Measurements from ENCODE around the gene PIGP. TPM values are rescaled to one million over a fixed set of nuclear protein-coding genes. Genes with fewer than 3 reads are reported as not detected.
A peak's percentile ranks its signal among the peaks of the same experiment; 100 is the strongest.
"Not testable (repeated sequence)": the region's sequence is repeated elsewhere in the genome, so short reads cannot be mapped to it uniquely, and the experiment has no call there.

PIGP gene
- 10 to 100 TPM; 18.3 to 25.1 TPM for total RNA-seq
- long read RNA-seq, full-length matches to known transcripts: 8 of 11 reads
- long read RNA-seq, partial matches to known transcripts: 1 of 11 reads
- long read RNA-seq, other reads (novel, unspliced or antisense): 2 of 11 reads

DNA sequence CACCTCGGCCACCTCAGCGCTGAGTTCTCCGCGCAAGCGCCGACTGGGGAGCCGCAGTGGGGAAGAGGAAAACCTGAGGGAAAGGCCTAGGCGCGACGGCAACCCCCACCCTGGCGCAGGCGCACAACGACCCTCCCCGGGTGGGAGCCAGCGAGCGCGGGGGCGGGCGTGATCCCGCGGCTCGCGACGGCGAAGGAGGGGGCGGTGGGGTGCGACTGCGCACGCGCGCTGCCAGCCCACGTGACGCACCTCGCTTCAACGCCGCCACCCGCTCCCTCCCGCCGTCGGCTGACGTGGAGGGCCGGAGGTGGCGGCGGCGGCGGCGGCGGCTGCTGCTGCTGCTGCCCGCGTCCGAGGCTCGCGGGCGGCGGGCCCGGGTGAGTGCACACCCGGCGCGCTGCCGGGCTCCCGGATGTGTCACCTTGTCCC lies at the start of gene PIGP, which contains the start of gene TTC3:
Gene PIGP, minus strand, starts transcription at position 84 of the 429 bp plus-strand sequence. CDS start 556 bp downstream, outside the sequence.
Gene TTC3, plus strand, starts transcription at position 267 of the 429 bp plus-strand sequence. CDS start 14,004 bp downstream, outside the sequence.
- ATAC-seq (peak; percentile 81), DNase-seq (peak; percentile 92 to 93)
- intact Hi-C loops (cut with DNase I, micrococcal nuclease): loop anchor here in 1 of 2 donors (10.0 kb wide), 1 partner anchor 88 kb away; no protein-coding TSS in a partner anchor

- intact Hi-C loops (cut with DNase I, micrococcal nuclease): no loop called here
- no peak for ATAC-seq
- no peak for DNase-seq
These were observed 46.7 kb upstream of the PIGP start for GRCh38 chr21:37119421-37120218.

GRCh38 chr21:37118187-37118826 lies 45.4 kb upstream of the PIGP start:
- no peak for ATAC-seq
- intact Hi-C loops (cut with DNase I, micrococcal nuclease): no loop called here
- no peak for DNase-seq

DNA sequence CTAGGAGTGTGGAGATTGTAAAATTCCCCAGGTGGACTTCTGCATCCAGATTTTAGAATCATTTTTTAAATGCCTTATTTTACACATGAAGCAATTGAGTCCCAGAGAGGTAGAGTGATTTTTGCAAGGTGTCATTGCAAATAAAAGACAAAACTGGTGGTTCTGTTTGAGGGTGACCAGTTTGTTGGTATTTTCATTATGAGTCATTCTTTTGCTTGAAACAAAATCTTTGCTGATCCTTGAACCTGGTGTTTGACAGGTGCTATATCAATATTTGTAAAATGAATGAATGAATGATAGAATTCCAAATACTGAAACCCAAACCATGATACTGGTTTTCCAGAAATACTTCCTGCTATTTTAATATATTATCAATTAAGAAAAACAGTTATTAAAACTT lies 44.3 kb upstream of the PIGP start:
- intact Hi-C loops (cut with DNase I, micrococcal nuclease): no loop called here
- ATAC-seq (no peak), DNase-seq (no peak)

- intact Hi-C loops (cut with DNase I, micrococcal nuclease); DNase-seq; ATAC-seq: not testable (repeated sequence)
These were observed 43.6 kb upstream of the PIGP start for GRCh38 chr21:37116459-37116858.

- DNase-seq; ATAC-seq; intact Hi-C loops (cut with DNase I, micrococcal nuclease): not testable (repeated sequence)
These were observed 41.4 kb upstream of the PIGP start for GRCh38 chr21:37114301-37114700.

DNA sequence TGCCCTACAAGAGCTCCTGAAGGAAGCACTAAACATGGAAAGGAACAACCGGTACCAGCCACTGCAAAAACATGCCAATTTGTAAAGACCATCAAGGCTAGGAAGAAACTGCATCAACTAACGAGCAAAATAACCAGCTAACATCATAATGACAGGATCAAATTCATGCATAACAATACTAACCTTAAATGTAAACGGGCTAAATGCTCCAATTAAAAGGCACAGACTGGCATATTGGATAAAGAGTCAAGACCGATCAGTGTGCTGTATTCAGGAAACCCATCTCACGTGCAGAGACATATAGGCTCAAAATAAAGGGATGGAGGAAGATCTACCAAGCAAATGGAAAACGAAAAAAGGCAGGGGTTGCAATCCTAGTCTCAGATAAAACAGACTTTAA lies 38.2 kb upstream of the PIGP start:
- intact Hi-C loops (cut with DNase I, micrococcal nuclease); ATAC-seq; DNase-seq: not testable (repeated sequence)

GRCh38 chr21:37106998-37107397 lies 34.1 kb upstream of the PIGP start:
- intact Hi-C loops (cut with DNase I, micrococcal nuclease): no loop called here
- ATAC-seq (no peak), DNase-seq (no peak)

- DNase-seq; ATAC-seq; intact Hi-C loops (cut with DNase I, micrococcal nuclease): not testable (repeated sequence)
These were observed 29.9 kb upstream of the PIGP start for GRCh38 chr21:37102746-37103145.

DNA sequence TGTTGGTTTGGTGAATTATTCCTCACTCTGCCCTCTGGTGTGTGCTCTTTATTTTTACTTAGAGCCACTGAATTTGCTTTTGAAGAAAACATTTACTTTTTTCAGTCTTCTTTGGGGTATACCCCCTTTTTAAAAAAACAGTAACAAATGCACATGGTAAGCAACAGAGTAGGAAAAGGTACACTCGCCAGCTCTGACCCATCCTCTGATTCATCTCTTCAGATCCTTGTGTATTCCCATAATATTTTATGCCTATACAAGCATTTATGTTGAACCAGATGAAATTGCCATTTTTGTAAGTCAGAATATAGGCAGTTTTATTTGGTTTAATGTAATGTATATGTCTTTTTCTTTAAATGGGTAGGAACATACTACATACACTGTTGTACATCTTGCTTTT lies 28.5 kb upstream of the PIGP start:
- no peak for ATAC-seq
- intact Hi-C loops (cut with DNase I, micrococcal nuclease): no loop called here
- no peak for DNase-seq

- ATAC-seq (no peak), DNase-seq (no peak)
- intact Hi-C loops (cut with DNase I, micrococcal nuclease): no loop called here
These were observed 27.4 kb upstream of the PIGP start for GRCh38 chr21:37100316-37100715.

DNA sequence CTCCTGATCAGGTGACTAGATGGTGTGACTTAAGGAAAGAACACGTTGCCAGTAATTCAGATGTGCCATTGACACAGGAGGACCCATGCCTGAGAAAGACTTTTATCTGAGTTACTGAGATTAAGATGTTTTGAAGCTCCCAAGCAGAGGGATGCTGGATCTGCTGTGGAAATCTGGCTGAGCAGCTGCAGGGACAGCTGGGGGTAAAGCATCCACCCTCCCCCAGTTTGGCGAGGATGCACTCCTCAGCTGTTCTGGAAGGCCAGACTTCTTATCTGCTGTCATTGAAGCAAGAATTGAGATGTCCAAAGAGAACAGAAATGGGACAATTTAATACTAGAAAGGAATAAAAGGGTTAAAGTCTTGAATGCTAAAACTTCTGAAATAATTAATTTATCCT lies 25.9 kb upstream of the PIGP start:
- ATAC-seq (no peak), DNase-seq (no peak)

GRCh38 chr21:37095821-37096220 lies 22.9 kb upstream of the PIGP start:
- ATAC-seq (no peak), DNase-seq (no peak)
- intact Hi-C loops (cut with DNase I, micrococcal nuclease): no loop called here

More for the DNA sequence above, 25.9 kb upstream of the PIGP start:
- intact Hi-C loops (cut with DNase I, micrococcal nuclease): no loop called here

DNA sequence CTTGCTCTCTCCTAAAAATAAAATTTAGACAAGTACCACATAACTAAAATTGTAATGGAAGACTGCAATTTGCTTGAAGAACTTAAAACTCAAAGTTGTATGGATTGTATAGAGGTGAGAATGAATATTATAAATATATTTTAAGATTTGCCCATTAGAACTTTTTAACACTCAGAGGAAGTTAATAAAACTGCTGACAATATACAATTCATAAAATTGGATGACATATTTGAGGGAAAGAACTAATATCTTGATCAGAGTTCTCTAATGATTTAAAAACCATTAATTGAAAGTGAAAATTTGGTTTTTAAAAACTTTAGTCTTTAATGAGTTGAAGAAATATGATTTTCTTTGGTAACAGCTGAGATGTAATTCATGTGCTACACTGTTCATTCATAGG lies 21.1 kb upstream of the PIGP start:
- intact Hi-C loops (cut with DNase I, micrococcal nuclease): no loop called here
- ATAC-seq (no peak), DNase-seq (no peak)

- intact Hi-C loops (cut with DNase I, micrococcal nuclease): no loop called here
- ATAC-seq: no peak
- DNase-seq: no peak
These were observed 15.4 kb upstream of the PIGP start for GRCh38 chr21:37088186-37088735.

- DNase-seq (no peak), ATAC-seq (peak; percentile 81)
- intact Hi-C loops (cut with DNase I, micrococcal nuclease): no loop called here
These were observed 14.3 kb upstream of the PIGP start for GRCh38 chr21:37087188-37087587.

DNA sequence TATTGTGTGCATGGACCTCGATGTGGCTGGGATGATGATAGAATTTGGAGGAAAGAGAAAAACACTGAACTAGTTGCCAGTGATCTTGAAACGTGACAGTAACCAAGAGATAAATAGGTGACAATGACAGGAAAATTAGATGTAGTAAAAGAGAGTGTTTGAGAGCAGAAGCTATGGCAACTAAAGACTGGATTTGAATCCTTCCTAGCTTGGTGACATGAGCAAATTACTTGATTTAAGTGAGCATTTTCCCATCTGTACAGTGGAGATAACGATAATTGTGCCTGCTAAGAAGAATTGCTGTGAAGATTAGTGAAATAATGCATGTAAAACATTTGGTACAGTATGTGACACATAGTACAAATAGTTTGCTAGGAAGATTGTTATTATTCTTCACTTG lies 12.9 kb upstream of the PIGP start:
- no peak for DNase-seq
- ATAC-seq: no peak
- intact Hi-C loops (cut with DNase I, micrococcal nuclease): no loop called here

DNA sequence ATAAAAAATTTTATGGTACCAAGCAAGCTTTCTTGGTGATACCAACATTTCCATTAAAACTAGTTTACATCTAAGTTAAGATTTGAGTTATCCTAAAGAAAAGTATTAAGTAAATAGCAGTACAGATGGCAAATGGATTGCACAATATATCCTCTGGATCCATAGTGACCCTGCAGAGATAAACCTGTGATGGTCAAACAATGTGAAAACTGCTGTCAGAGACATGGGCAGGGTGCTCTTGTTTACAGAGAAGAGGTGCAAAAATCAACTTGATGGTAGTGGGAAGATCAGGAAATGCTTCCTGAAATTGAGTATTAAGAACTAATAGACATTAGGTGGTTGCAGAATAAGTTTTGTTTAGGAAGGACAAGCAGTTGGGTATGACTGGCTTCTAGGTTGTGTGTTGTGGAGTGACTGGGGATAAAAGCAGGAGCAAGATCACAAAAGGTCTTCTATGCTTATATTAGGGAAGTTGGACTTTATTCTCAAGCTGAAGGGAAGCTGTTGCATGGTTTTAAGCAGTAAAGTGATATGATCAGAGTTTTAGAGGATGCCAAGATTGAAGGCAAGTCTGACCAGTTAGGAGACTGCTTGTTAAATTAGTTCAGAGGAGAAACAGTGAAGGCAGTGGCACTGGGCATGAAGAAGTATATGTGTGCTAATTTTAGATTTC lies 10.1 kb upstream of the PIGP start:
- DNase-seq (no peak), ATAC-seq (peak; percentile 61)
- intact Hi-C loops (cut with DNase I, micrococcal nuclease): no loop called here

DNA sequence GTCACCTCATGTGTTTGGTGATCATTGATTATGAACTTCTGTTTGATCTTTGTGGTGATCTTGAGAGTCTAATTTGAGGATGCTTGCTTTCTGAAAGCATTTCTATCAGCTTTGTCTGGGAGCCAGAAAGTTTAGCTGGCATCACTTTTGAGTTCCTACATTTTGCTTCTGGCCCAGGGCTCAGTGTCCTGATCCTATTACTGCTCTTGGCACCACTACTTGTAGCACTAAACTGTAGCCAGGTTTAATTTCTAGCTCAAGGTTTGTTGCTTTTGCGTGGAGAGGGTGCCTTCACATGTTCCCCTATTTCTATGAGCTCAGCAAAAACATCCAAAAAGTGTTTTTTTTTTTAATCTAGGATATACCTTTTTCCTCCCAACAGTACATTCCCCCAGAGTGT lies 9.5 kb upstream of the PIGP start:
- intact Hi-C loops (cut with DNase I, micrococcal nuclease): no loop called here
- ATAC-seq (no peak), DNase-seq (no peak)
